HCT116 (cell line): ENCODE measurements around the gene MBD3L1. TPM values are rescaled to one million over a fixed set of nuclear protein-coding genes. Genes with fewer than 3 reads are reported as not detected.

ENCODE experiments used
- ATAC-seq: fragments of 200-7000 bp; cut with Tn5 transposase; 2 replicates; pipeline ENCODE4 v1.9.1; 2020; ENCODE audit warnings: mild to moderate bottlenecking, moderate library complexity
- BruUV-seq: library from RNA; stranded (reverse); fragments of 400-500 nt; replicated peaks from 2 replicates; lab custom pipeline; 2021; lab: Mats Ljungman, UMichigan
- CTCF ChIA-PET: fragments of 300-600 bp; sonication (Branson Sonifier 250); formaldehyde crosslinking; loops from one replicate; lab custom pipeline; 2021; ENCODE audit warnings: antibody characterized with exemption; lab: Charles Lee
- POLR2A ChIA-PET: fragments of 300-600, 350-600 bp; sonication (Branson Sonifier 250); formaldehyde crosslinking; loops from one replicate; lab custom pipeline; 2021; ENCODE audit warnings: antibody characterized with exemption; lab: Charles Lee
- RAD21 ChIA-PET, 2 experiments: fragments of 300-600 bp; sonication (Branson Sonifier 250); formaldehyde crosslinking; loops; one replicate each; lab custom pipeline; 2023; ENCODE audit warnings: low total read pairs in 2 of 2; ENCODE audit not compliant: uncharacterized antibody in 2 of 2, unreplicated experiment in 2 of 2, low non-redundant PET in 1 of 2; lab: Charles Lee
- DNase-seq: peaks from one replicate; pipeline ENCODE4 v3.0.0-alpha.2; 2010; ENCODE audit warnings: low read depth, low spot score
- H2AFZ ChIP-seq: fragments of 200-600 bp; shearing (Covaris generic), sonication (generic); 2 replicates; pipeline ENCODE4 v1.6.1; 2017; ENCODE audit warnings: low read depth, mixed run types, mixed read lengths, antibody characterized with exemption, low read length; ENCODE audit not compliant: poor library complexity, severe bottlenecking
- H3K27ac ChIP-seq: 2 replicates; pipeline ENCODE4 v1.5.1; 2012; ENCODE audit warnings: low read depth, low read length
- H3K27me3 ChIP-seq: fragments of 200-600 bp; sonication (generic); 2 replicates; pipeline ENCODE4 v1.6.1; 2016; ENCODE audit warnings: mixed run types, low read length, mixed read lengths; ENCODE audit not compliant: insufficient read depth
- H3K36me3 ChIP-seq, 2 experiments: fragments of 200-500 bp in 1 of 2; fragments of 200-600 bp in 1 of 2; sonication (Bioruptor generic) in 1 of 2; sonication (generic) in 1 of 2; 2 replicates each; pipeline versions ENCODE4 v1.5.1 to v1.6.1; 2014 to 2016; ENCODE audit warnings: low read length in 2 of 2, inconsistent platforms in 1 of 2, mixed read lengths in 1 of 2, mixed run types in 1 of 2; ENCODE audit not compliant: insufficient read depth in 2 of 2, control insufficient read depth in 1 of 2
- H3K4me1 ChIP-seq, 2 experiments: fragments of 200-600 bp in 1 of 2; sonication (generic) in 1 of 2; 2 replicates each; pipeline versions ENCODE4 v1.5.1 to v1.6.1; 2012 to 2017; ENCODE audit warnings: low read length in 2 of 2, inconsistent platforms in 1 of 2, mild to moderate bottlenecking in 1 of 2, mixed read lengths in 1 of 2, mixed run types in 1 of 2, moderate library complexity in 1 of 2; ENCODE audit not compliant: insufficient read depth in 2 of 2, control insufficient read depth in 1 of 2
- H3K4me2 ChIP-seq: fragments of 200-600 bp; sonication (generic); 2 replicates; pipeline ENCODE4 v1.6.1; 2017; ENCODE audit warnings: mixed run types, low read length, mixed read lengths
- H3K4me3 ChIP-seq, 2 experiments: fragments of 200-600 bp in 1 of 2; sonication (generic) in 1 of 2; replicated peaks in 1 of 2; 2 replicates each; pipeline ENCODE4 v1.5.1; 2011 to 2016; ENCODE audit warnings: low read length in 2 of 2, control low read depth in 1 of 2, low read depth in 1 of 2, mild to moderate bottlenecking in 1 of 2, mixed read lengths in 1 of 2, mixed run types in 1 of 2
- H3K79me2 ChIP-seq: fragments of 200-600 bp; sonication (generic); 2 replicates; pipeline ENCODE4 v1.6.1; 2017; ENCODE audit warnings: mild to moderate bottlenecking, mixed run types, low read length, moderate library complexity, mixed read lengths; ENCODE audit not compliant: insufficient read depth
- H3K9ac ChIP-seq: fragments of 200-600 bp; sonication (generic); 2 replicates; pipeline ENCODE4 v1.6.1; 2016; ENCODE audit warnings: low read length, mixed read lengths
- H3K9me2 ChIP-seq: fragments of 200-600 bp; sonication (generic), shearing (Covaris generic); 2 replicates; pipeline ENCODE4 v1.6.1; 2017; ENCODE audit warnings: mixed run types, mild to moderate bottlenecking, moderate library complexity; ENCODE audit not compliant: insufficient read depth
- H3K9me3 ChIP-seq, 2 experiments: fragments of 200-500 bp in 1 of 2; fragments of 200-600 bp in 1 of 2; sonication (Bioruptor generic) in 1 of 2; sonication (generic) in 1 of 2; 2 replicates each; pipeline ENCODE4 v1.6.1; 2014 to 2017; ENCODE audit warnings: low read length in 2 of 2, mixed read lengths in 2 of 2, inconsistent platforms in 1 of 2, low read depth in 1 of 2, mild to moderate bottlenecking in 1 of 2, mixed run types in 1 of 2, moderate library complexity in 1 of 2; ENCODE audit not compliant: control insufficient read depth in 1 of 2, insufficient read depth in 1 of 2
- H4K20me1 ChIP-seq: fragments of 200-600 bp; sonication (generic), shearing (Covaris generic); 2 replicates; pipeline ENCODE4 v1.6.1; 2017; ENCODE audit warnings: mixed run types, mild to moderate bottlenecking, moderate library complexity; ENCODE audit not compliant: insufficient read depth
- ATF3 ChIP-seq: IDR thresholded peaks from 2 replicates; pipeline ENCODE4 v1.6.1; 2012
- CBX3 ChIP-seq: IDR thresholded peaks from 2 replicates; pipeline ENCODE4 v1.6.1; 2012; ENCODE audit warnings: low read depth
- CTCF ChIP-seq, 3 experiments: fragments of 200-600 bp in 1 of 3; sonication (generic) in 1 of 3; IDR thresholded peaks in 2 of 3; conservative IDR thresholded peaks in 1 of 3; 2 replicates each; pipeline ENCODE4 v1.5.1; 2012 to 2017; ENCODE audit warnings: low read depth in 2 of 3, low read length in 2 of 3, antibody characterized with exemption in 1 of 3, borderline replicate concordance in 1 of 3, control low read depth in 1 of 3, mild to moderate bottlenecking in 1 of 3, mixed read lengths in 1 of 3, mixed run types in 1 of 3, moderate library complexity in 1 of 3; ENCODE audit not compliant: insufficient read depth in 1 of 3
- ELF1 ChIP-seq: IDR thresholded peaks from 2 replicates; pipeline ENCODE4 v1.6.1; 2012; ENCODE audit warnings: low read depth, borderline replicate concordance
- EZH2 ChIP-seq: fragments of 200-600 bp; sonication (generic); IDR thresholded peaks from 2 replicates; pipeline ENCODE4 v1.6.1; 2017; ENCODE audit warnings: antibody characterized with exemption, mixed run types
- EZH2phosphoT487 ChIP-seq: fragments of 200-600 bp; IDR thresholded peaks from 2 replicates; pipeline ENCODE4 v1.6.1; 2018; ENCODE audit warnings: antibody characterized with exemption, borderline replicate concordance
- FOSL1 ChIP-seq: IDR thresholded peaks from 2 replicates; pipeline ENCODE4 v1.6.1; 2012; ENCODE audit warnings: low read depth
- POLR2A ChIP-seq: IDR thresholded peaks from 2 replicates; pipeline ENCODE4 v1.7.0; 2011; ENCODE audit warnings: borderline replicate concordance; ENCODE audit not compliant: insufficient read depth, insufficient read length; ENCODE audit errors: extremely low read depth
- RAD21 ChIP-seq: IDR thresholded peaks from 2 replicates; pipeline ENCODE4 v1.6.1; 2012; ENCODE audit warnings: low read depth, mild to moderate bottlenecking
- REST ChIP-seq: IDR thresholded peaks from 2 replicates; pipeline ENCODE4 v1.6.1; 2012; ENCODE audit warnings: low read depth
- SIN3A ChIP-seq: IDR thresholded peaks from 2 replicates; pipeline ENCODE4 v1.6.1; 2012; ENCODE audit warnings: low read depth
- SRF ChIP-seq: IDR thresholded peaks from 2 replicates; pipeline ENCODE4 v1.6.1; 2012; ENCODE audit warnings: low read depth
- TCF7L2 ChIP-seq: IDR thresholded peaks from 2 replicates; pipeline ENCODE4 v1.7.0; 2011; ENCODE audit warnings: borderline replicate concordance, inconsistent platforms; ENCODE audit not compliant: insufficient read depth, insufficient read length; ENCODE audit errors: extremely low read depth
- ZBTB33 ChIP-seq: IDR thresholded peaks from 2 replicates; pipeline ENCODE4 v1.6.1; 2011; ENCODE audit warnings: mild to moderate bottlenecking, low read length, moderate library complexity; ENCODE audit not compliant: insufficient replicate concordance; ENCODE audit errors: extremely low read depth
- ZFX ChIP-seq: fragments of 450-650 bp; IDR thresholded peaks from 2 replicates; pipeline ENCODE4 v1.6.1; 2017
- ZNF274 ChIP-seq: fragments of 200-500 bp; sonication (Bioruptor generic); IDR thresholded peaks from 2 replicates; pipeline ENCODE4 v1.6.1; 2014; ENCODE audit warnings: mild to moderate bottlenecking, low read depth, low read length, inconsistent platforms
- intact Hi-C: fragments of 100-400 bp; cut with micrococcal nuclease; formaldehyde crosslinking; loops from 2 replicates; pipeline ENCODE4 v1.10.0; 2022
- total RNA-seq: library from RNA; stranded (reverse); gene quantifications from one replicate; pipeline ENCODE4 v1.2.1, GENCODE V29; 2021; ENCODE audit not compliant: unreplicated experiment
- TF ChIP-seq, protein P1 (sequence below): IDR thresholded peaks from 2 replicates; pipeline ENCODE4 v1.6.1; 2012

The MBD3L1 gene
- total RNA-seq, 1 experiment from 2014 or later = not detected

GRCh38 chr19:8850488-8850887 is 18.3 kb downstream of the MBD3L1 start:
- DNase-seq (no peak), ATAC-seq (no peak)
- Histone ChIP-seq H3K79me2 (no peaks in the 10 kb centered on the region), H3K4me3 (no peak overlapping the region), H3K27me3 (no peaks in the 10 kb centered on the region), H3K9me2 (no peaks in the 10 kb centered on the region), H3K4me1 (no peaks in the 10 kb centered on the region), H3K36me3 (no peaks in the 10 kb centered on the region), H4K20me1 (no peaks in the 10 kb centered on the region), H2AFZ (no peak overlapping the region), H3K4me2 (no peak overlapping the region), H3K9me3 (no peaks in the 10 kb centered on the region), H3K9ac (no peak overlapping the region), H3K27ac (no peak overlapping the region)
- no TSS peak for BruUV-seq
- ChIA-PET POLR2A (no interaction called here), RAD21 (no interaction called here), CTCF (no interaction called here)
- TF ChIP-seq, protein P1, sequence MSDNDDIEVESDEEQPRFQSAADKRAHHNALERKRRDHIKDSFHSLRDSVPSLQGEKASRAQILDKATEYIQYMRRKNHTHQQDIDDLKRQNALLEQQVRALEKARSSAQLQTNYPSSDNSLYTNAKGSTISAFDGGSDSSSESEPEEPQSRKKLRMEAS = no peak
- TF ChIP-seq CTCF (IDR thresholded peaks at IDR 0.05 in 2 of 3, conservative IDR thresholded peaks at IDR 0.05 in 1 of 3; ENCODE audit: borderline replicate concordance in 1 of 3, insufficient read depth in 1 of 3, low read depth in 2 of 3, low read length in 2 of 3) (no peak), ATF3 (no peak), ELF1 (no peak), POLR2A (no peak), ZFX (no peak), TCF7L2 (no peak), CBX3 (no peak), FOSL1 (no peak), ZNF274 (no peak), RAD21 (no peak), REST (no peak), EZH2phosphoT487 (no peak), SIN3A (no peak), SRF (no peak), ZBTB33 (no peak), EZH2 (no peak)
- intact Hi-C loops = no loop called here
